Stimulated activated CD4-positive, alpha-beta T cell treated with anti-CD3 and anti-CD28 coated beads, Interleukin-2, amount 100 ng/mL, for 24 hours (primary cell): Measurements from ENCODE around the gene F10.

ENCODE experiments used
- DNase-seq, 2 donors: peaks; one replicate each; pipeline ENCODE4 v3.0.0-alpha.2; 2020

Gene F10

DNA sequence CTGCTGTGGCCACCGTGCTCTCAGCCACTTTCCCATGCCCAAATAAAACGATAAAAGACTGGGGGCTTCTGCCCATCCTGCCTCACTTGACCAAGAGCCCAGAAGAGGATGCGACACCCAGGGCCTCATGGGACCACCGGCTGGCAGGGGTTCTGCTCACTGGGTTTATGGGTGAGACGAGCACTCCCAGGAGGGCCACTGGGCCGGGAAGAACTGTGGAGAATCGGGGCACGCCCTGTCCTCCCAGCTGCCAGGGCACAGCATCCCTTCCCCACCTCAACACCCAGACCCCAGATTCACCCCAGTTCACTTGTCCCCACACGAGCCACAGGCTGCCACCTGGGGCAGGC, 4.7 kb upstream of the F10 start:
- DNase-seq, result no peak

DNA sequence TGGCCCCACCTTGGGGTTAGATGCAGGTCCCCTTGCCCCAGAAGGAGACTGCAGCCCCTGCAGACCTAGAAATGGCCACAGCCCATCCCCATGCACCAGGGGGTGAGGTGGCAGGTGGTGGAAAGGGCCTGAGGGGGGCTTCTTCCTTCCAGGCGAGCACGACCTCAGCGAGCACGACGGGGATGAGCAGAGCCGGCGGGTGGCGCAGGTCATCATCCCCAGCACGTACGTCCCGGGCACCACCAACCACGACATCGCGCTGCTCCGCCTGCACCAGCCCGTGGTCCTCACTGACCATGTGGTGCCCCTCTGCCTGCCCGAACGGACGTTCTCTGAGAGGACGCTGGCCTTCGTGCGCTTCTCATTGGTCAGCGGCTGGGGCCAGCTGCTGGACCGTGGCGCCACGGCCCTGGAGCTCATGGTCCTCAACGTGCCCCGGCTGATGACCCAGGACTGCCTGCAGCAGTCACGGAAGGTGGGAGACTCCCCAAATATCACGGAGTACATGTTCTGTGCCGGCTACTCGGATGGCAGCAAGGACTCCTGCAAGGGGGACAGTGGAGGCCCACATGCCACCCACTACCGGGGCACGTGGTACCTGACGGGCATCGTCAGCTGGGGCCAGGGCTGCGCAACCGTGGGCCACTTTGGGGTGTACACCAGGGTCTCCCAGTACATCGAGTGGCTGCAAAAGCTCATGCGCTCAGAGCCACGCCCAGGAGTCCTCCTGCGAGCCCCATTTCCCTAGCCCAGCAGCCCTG, 4.2 kb upstream of the F10 start:
- no peak for DNase-seq

DNA sequence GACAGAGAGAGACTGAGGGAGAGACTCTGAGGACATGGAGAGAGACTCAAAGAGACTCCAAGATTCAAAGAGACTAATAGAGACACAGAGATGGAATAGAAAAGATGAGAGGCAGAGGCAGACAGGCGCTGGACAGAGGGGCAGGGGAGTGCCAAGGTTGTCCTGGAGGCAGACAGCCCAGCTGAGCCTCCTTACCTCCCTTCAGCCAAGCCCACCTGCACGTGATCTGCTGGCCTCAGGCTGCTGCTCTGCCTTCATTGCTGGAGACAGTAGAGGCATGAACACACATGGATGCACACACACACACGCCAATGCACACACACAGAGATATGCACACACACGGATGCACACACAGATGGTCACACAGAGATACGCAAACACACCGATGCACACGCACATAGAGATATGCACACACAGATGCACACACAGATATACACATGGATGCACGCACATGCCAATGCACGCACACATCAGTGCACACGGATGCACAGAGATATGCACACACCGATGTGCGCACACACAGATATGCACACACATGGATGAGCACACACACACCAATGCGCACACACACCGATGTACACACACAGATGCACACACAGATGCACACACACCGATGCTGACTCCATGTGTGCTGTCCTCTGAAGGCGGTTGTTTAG, 3.3 kb upstream of the F10 start:
- no peak for DNase-seq

DNA sequence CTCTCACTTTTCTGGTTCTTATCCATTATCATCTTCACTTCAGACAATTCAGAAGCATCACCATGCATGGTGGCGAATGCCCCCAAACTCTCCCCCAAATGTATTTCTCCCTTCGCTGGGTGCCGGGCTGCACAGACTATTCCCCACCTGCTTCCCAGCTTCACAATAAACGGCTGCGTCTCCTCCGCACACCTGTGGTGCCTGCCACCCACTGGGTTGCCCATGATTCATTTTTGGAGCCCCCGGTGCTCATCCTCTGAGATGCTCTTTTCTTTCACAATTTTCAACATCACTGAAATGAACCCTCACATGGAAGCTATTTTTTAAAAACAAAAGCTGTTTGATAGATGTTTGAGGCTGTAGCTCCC, 2.8 kb upstream of the F10 start:
- no peak for DNase-seq

DNA sequence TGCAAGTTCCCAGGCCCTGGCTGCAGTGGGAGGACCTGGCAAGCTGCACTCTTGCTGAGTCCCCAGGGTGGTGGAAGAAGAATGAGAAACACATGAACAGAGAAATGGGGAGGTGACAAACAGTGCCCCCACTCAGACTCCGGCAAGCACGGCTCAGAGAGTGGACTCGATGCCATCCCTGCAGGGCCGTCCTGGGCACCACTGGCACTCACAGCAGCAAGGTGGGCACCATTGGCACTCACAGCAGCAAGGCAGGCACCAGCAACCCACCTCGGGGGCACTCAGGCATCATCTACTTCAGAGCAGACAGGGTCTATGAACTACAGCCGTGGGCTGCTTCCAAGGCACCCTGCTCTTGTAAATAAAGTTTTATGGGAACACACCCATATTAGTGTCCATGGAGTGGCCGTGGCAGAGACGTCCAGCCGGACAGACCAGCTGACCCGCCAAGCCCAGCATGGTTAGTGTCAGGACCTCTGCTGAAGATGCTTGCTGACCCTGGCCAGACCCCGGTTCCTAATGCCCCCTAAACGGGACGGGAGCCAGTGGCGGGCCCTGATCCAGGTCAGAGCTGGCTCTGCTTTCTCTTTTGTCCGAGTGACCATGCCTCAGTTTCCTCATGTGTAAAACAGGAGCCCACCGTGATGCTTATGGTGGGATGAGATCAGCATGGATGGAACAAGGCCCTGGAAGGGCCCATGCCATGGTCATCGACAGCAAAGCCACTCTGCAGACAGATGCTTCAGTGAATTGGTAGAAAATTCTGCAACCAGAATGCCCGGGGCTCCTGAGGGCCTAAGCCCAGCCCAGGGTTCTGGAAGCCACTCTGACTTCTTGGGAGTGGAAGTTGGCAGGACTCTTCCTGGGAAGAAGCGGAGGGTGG, 2.1 kb upstream of the F10 start:
- no peak for DNase-seq

DNA sequence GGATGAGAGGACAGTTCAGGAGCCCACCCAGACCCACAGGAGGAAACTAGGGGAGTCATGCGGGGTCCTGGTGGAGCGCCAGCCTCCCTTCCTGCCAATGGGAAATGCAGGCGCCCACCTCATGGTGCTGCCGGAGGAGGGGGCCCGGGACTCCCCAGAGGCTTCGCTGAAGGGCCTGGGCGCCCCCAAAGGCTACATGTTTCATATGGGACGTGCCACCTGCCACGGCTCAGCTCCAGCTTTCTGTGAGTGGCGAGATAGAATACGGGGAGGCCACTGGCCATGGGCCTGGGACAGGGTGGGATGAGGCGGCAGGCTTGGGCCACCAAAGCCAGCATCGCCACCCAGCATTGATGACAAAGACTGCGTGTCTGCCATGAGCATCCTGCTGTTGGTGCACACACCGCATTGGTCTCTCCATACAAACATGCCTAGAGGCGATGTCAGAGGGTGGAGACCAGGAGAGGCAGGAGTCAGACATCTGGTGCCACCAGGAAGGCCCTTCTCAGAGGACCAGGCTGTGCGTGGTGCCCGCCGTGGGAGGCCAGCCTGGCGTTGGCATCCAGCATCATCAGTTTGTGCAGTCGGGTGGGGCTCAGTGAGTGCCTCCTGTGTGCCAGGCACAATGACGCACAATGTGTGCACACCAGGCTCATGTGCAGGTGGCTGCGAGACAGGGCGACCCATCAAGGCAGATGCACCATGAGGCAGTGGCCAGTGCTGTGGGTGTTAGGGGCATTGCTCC, 1.2 kb upstream of the F10 start:
- DNase-seq, result no peak

DNA sequence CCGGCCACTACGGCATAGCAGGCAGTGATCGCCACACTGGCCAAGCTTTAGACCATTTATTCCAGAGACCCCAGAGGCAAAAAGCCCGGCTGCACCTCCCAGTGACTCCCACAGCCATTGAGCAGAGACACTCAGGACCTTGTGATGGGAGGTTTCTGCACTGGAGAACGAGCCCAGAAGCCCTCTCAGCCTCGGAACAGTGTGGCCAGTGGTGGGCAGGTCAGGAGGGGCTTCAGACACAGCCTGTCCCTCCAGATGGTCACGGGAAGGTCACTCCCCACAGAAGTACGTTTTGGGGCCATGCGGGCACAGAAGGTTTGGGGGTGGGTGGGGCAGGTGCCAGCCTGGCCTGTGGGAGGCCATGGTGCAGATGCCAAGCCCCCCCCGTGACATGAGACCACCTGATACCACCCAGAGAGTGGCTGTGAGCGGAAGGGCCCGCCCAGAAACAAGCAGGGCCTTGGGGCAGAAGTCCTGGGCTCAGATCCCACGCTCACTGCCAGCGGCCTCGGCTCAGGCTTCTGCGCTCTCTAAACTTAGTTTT, 599 bp upstream of the F10 start:
- DNase-seq, result no peak

DNA sequence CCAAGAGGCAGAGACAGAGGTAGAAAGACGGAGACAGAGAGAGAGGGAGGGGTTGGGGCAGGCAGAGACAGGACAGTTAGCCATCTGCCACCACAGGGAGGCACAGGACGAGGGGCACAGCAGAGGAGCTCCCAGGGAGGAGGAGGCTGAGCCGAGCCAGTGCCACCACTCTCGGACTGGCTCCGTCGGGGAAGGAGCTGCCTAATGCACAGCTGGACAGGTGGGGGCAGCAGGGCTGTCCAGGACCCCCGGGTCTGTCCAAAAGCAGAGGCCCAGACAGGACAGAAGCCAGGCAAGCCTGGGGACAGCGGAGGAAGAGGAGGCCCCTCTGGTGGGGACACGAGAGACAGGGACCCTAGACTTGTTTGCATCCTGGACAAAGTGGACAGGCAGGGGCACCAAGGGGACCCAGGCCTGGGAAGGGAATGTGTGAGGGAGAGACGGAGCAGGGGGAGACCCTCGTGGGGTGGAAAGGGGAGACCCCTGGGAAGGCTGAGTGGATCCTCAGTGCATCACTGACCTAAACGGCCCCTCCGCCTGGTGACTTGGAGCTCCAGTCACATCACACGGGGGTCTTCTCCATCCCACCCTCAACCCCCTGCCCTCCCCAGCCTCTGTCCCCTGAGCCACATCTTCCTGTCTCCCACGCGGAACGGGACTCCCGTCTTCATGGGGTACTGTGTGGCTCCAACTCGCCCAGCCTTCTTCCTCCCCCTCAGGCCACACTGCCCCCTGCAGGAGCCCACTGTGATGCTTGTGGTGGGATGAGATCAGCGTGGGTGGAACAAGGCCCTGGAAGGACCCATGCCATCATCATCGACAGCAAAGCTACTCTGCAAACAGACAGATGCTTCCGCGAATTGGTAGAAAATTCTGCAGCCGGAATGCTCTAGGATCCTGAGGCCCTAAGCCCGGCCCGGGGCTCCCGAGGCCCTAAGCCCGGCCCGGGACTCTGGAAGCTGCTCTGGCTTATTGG, 915 bp downstream of the F10 start:
- no peak for DNase-seq

DNA sequence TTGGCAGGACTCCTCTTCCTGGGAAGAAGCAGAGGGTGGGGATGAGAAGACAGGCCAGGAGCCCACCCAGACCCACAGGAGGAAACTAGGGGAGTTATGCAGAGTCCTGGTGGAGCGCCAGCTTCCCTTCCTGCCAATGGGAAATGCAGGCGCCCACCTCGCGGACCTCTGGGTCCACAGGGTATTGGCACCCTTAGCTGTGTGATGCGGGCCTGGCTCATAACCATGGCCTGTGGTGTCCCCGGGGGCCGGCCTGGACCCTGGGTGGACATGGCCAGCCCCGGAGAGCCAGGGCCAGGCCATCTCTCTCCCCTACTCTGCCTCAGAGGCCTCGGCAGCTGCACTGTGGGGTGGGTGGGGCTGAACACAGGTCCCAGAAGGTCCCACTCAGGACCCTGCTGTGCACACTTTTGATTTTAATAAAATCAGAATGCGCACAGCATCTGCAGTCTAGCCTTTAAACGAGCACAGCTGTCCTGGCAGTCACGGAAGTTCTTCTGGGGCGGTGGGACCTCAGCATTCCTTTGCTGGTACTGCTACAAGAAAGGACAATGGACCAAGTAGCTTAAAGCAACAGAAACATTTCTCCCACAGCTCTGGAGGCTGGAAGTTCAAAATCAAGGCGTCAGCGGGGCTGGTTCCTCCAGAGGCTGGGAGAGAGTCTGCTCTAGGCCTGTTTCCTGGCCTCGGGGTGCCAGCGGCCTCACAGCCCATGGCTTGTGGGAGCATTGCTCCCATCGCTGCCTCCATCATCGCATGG, 1.8 kb downstream of the F10 start:
- DNase-seq, result no peak

DNA sequence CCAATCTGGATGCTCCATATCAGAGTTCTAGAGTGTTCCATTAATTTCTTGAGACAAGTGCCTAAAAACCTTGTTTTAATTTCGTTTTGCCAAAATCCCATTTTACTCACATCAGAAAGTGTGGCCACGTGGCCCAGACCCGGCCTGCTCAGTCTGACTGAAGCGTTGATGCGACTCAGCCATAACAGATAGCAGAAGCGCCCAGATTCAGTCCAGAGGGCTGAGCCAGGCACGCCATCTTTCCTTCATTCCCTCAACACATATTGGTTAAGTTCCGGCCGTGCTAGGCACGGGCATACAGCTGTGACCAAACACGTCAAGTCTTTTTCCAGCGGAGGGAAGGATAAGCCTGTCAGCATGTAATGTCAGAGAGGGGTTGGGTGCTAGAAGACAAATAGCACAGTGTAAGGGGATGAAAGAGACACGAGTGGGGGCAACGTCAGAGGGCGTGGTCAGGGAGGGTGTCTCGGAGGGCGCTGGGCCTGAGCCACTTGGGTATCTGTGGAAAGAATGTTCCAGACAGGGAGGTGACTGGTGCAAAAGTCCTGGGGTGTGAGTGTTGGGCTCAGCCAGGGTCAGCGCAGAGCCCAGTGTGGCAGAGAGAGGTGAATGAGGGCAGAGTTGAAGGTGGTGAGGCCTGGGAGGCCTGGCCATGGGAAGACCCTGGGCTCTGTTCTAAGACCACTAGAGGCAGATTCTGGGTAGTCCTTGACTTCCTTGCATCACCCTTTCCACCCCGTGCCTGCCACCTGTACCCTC, 3.1 kb downstream of the F10 start:
- no peak for DNase-seq

DNA sequence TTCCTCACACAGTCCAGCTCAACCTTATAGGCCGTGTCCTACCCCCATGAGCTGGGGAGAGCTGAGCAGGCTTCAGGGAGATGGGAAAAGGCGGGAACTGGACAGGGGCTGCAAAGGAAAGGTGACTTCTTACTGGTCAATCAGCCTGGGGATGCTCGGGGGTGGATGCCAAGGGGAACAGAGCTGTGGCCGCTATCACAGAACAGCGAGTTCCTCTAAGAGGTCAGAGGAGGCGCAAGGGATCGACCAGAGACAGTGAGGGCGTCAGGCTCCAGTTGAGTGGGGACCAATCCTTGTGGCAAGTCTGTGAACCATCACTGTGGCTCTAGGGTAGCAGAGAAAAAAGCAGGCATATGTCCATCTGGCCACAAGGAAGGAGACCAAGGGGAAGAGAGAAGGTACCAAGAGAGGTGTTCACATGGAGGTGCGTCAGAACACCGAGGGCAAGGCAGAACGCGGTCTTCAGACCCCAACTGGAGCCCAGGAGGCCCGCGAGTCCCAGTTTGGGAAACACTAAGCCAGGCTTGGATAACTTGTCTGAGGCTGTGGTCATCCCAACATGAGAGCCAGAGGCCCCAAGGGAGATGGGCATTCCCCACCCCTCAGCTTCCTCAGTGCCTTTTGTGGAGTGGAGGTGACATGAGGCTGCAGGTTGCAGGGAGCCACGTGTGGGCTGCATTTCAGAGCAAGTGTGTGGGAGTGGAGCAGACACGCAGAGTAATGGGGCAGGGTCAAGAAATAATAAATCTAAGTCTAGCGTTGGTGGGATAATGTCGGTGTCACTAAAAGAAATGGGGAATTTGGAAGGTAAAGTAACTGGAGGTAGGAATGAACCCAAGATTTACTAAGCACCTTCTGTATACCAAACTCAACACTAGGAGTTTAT, 3.9 kb downstream of the F10 start:
- no peak for DNase-seq

DNA sequence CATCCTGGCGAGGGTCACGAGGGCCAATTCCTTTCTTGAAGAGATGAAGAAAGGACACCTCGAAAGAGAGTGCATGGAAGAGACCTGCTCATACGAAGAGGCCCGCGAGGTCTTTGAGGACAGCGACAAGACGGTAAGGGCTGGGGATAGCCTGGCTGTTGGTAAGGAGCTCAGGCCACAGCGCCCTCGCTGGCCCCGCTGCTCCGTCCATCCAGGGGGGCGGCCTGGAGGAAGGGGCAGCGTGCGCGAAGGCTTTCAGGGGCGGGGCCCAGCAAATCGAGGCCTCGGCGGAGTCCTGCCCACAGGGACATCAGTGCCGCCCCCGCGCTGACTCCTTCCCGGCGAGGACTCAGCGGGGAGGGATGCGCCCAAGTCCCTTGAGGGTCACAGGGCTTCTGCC, 6.9 kb downstream of the F10 start:
- DNase-seq, result no peak

DNA sequence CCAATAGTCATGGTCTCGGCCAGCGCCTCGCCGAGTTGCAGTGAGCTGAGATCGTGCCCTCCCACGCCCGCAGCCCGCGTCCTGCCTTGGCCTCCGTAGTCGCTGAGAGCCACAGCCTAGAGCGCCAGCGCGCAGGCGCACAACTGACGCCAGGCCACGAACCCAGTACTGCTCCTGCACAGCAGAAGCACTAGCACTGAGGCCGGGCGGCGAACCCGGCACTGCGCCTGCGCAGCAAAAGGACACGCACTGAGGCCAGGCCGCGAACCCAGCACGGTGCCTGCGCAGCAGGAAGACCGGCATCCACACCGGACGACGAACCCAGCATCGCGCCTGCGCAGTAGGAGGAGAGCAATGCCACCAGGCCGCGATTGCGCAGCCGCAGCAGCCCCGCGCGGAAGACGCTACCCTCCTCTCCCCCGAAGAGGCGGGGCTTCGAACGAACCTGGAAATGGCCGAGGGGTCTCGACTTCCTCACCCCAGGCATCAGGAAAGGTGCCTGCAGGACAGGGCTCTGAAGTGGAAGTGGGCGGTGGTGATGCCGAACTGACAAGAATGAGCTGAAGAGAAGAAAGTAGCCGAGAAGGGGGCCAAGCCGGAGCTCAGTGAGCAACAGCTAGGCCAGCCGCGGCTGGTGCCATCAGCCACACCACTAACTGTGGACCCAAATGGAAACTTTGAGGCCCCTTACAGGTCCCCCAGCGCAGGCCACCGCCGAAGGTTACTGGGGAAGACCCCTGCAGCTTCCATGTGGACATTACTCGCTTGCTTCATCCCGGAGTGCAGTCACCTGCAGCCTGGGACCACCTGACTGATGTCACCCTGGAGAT, 7.5 kb downstream of the F10 start:
- DNase-seq, result peak; percentile 41 to 54

DNA sequence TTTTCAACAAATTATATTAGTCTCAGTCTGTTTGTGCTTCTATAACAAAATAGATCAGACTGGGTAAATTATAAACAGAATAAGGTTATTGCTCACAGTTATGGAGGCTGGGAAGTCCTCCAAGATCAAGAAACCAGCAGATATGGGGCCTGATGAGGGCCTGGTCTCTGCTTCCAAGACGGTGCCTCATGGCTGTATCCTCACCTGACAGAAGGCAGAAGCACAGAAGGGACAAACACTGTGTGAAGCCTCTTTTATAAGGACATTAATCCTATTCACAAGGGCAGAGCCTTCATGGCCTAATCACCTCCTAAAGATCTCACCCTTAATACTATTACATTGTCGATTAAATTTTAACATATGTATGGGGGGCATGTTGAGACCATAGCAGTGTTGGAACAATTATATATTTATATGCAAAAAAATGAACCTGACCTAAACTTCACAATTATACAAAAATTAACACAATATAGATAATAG, 12.7 kb downstream of the F10 start:
- no peak for DNase-seq

DNA sequence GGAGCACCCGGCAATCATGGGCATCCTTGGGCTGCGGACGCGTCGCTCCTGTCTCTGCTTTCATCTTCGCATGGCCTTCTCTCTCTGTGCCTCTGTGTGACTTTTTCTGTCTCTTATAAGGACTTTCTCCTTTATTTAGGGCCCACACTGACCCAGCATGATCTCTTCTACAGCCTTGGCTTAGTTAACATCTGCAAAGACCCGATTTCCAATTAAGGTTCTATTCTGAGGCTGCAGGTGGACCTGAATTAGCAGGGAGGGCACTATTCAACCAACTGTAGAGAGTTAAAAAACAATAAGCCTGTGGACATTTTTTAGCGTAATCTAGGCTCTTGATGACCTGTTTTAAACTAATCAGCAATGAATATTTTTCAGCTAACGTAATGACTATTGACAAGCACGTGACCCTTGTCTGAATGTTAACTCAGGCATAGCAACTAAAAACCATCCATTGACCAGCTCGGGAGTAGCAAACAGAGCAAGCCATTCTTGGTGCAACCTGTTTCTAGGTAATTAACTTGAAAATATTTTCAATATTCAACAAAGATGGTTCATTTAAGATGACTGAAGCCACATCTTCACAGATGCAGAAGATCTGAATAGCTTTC, 15.2 kb downstream of the F10 start:
- no peak for DNase-seq

DNA sequence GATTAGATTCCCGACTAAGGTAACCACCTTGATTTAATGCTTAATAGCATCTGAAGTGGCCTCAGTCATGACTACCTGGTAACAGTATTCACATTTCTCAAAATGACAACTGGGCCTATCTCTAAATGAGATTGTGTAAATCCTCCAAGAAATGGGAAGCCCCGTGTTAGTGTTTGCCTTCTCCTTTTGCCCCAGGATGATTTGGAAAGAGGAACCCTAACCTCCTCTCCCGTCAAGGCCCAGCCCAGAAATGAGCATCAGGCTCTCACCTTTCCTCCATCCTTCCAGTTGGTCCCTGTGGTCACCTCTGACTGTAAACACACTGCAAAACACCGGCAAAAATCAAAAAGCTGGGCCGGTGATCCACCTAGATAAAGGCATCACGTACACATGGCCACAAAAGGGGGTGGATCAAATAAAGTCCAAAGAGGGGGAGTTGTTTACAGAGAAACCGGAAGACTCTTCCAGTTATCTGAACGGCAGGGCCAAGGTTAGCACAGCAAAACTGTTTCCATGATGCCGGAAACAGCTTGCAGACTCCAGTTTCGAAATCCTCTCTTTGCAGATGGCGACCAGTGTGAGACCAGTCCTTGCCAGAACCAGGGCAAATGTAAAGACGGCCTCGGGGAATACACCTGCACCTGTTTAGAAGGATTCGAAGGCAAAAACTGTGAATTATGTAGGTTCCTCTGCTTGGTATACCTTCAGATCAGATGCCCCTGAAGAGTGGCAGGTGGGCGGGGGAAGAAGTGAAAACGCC, 16.4 kb downstream of the F10 start:
- no peak for DNase-seq

DNA sequence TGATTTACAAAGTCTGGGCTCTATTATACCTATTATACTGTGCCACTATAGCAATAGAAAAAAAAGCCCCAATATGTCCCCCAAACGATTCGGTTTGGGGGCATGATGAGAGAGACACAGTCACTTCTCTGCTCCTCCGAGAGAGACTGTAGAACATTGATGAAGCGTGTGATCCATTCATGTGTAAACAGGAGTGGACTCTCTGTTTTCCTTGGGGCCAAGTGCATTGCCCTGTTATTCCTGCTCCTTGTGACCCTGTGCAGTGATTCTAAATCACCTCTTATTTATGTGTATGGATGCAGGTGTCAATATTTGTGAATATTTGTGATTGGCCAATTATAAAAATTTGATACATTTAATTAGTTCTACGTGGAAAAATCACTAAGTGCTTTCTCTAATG, 17.0 kb downstream of the F10 start:
- DNase-seq, result no peak
